Duodenal mucosa (tissue), 2 donors: ENCODE measurements around the gene UNC45A.
A peak's percentile ranks its signal among the peaks of the same experiment; 100 is the strongest.
"Not testable (repeated sequence)": the region's sequence is repeated elsewhere in the genome, so short reads cannot be mapped to it uniquely, and the experiment has no call there.

Source experiments
- H3K27ac ChIP-seq: one replicate; pipeline ENCODE4 v1.7.0; 2013; ENCODE audit warnings: low read depth, low read length
- H3K27me3 ChIP-seq, 2 donors: one replicate each; pipeline ENCODE4 v1.7.0; 2013; ENCODE audit warnings: low read length in 2 of 2, control low read depth in 1 of 2; ENCODE audit not compliant: insufficient read depth in 2 of 2, control insufficient read depth in 1 of 2
- H3K36me3 ChIP-seq, 2 donors: one replicate each; pipeline ENCODE4 v1.7.0; 2013; ENCODE audit warnings: low read length in 2 of 2, control low read depth in 1 of 2; ENCODE audit not compliant: insufficient read depth in 2 of 2, control insufficient read depth in 1 of 2
- H3K4me1 ChIP-seq, 2 donors: one replicate each; pipeline ENCODE4 v1.7.0; 2013; ENCODE audit warnings: low read length in 2 of 2, control low read depth in 1 of 2; ENCODE audit not compliant: insufficient read depth in 2 of 2, control insufficient read depth in 1 of 2
- H3K4me3 ChIP-seq, 2 donors: one replicate each; pipeline ENCODE4 v1.7.0; 2013; ENCODE audit warnings: low read length in 2 of 2, low read depth in 1 of 2
- H3K9ac ChIP-seq, 2 donors: one replicate each; pipeline ENCODE4 v1.7.0; 2013; ENCODE audit warnings: low read length in 2 of 2, low read depth in 1 of 2
- H3K9me3 ChIP-seq, 2 donors: one replicate each; pipeline ENCODE4 v1.7.0; 2013; ENCODE audit warnings: low read length in 2 of 2, control low read depth in 1 of 2; ENCODE audit not compliant: control insufficient read depth in 1 of 2

The UNC45A gene

DNA sequence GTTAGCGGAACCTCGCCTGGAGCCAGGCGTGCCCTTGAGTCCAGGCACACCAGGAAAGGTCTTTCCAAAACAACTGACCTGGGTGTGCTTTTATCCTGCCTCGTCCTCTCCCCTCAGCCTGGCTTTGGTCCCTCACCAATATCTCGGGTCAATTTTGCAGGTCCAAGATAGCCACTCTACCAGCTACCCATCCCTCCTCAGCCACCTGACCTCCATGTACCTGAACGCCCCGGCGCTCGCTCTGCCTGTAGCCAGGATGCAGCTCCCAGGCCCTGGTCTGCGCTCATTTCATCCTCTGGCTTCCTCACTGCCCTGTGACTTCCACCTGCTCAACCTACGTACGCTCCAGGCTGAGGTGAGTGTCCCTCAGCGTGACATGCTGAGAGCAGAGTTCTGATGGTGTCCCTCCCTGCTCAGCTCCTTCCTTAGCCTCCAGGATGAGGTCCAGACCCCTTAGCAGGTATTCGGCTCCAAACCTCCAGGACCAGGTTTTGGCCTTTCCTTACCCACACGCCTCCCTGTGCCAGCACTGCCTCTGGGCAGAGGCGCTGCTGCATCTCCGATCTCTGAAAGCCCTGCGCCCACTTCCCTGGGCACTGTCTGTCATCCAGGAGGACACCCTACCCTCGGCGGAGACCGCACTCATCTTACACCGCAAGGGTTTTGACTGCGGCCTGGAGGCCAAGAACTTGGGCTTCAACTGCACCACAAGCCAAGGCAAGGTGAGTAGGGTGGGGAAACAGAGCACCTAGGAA is 16.9 kb upstream of the UNC45A start:
- Histone ChIP-seq H3K27ac (no peak overlapping the region), H3K9ac (no peak overlapping the region), H3K36me3 (peaks cover 57 to 79% of the 10 kb centered on the region in 2 donors), H3K9me3 (no peaks in the 10 kb centered on the region), H3K4me1 (peaks cover 0 to 11% of the 10 kb centered on the region in 2 donors), H3K4me3 (no peak overlapping the region), H3K27me3 (no peaks in the 10 kb centered on the region)

DNA sequence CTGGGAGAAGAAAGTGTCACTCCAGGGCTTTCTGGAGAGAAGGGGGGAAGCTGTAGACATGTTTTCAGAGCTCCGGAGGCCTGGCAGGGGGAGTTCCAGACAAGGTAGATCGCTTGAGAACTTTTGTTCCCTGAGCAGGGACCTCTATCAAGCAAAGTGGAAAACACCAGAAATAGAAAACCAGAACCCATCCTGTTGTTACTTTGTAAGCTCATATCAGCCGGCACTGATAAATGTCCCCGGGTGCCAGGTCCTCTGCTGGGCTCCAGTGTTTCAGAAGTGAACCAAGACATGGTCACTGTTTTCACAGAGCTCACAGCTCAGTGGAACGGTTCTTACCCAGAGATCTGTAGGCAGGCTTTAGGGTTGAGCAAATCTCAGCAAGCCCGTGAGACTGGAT is 16.2 kb upstream of the UNC45A start:
- H3K36me3 ChIP-seq, result peaks cover 51 to 73% of the 10 kb centered on the region in 2 donors
- no peaks in the 10 kb centered on the region for H3K27me3 ChIP-seq
- no peaks in the 10 kb centered on the region for H3K9me3 ChIP-seq
- no peak overlapping the region for H3K9ac ChIP-seq
- H3K4me1 ChIP-seq, result peaks cover 0 to 11% of the 10 kb centered on the region in 2 donors
- no peak overlapping the region for H3K4me3 ChIP-seq
- H3K27ac ChIP-seq, result no peak overlapping the region

- peaks cover 39 to 46% of the 10 kb centered on the region in 2 donors for H3K36me3 ChIP-seq
- H3K27ac ChIP-seq, result no peak overlapping the region
- no peaks in the 10 kb centered on the region for H3K27me3 ChIP-seq
- no peak overlapping the region for H3K9ac ChIP-seq
- no peaks in the 10 kb centered on the region for H3K9me3 ChIP-seq
- H3K4me1 ChIP-seq, result no peaks in the 10 kb centered on the region
- no peak overlapping the region for H3K4me3 ChIP-seq
Observed at GRCh38 chr15:90921887-90922286, 13.2 kb upstream of the UNC45A start.

GRCh38 chr15:90922712-90923322 is 12.3 kb upstream of the UNC45A start:
- H3K9ac ChIP-seq, H3K4me1 ChIP-seq, H3K27me3 ChIP-seq, H3K9me3 ChIP-seq, H3K4me3 ChIP-seq, H3K27ac ChIP-seq: not testable (repeated sequence)
- peaks cover 32 to 36% of the 10 kb centered on the region in 2 donors for H3K36me3 ChIP-seq

DNA sequence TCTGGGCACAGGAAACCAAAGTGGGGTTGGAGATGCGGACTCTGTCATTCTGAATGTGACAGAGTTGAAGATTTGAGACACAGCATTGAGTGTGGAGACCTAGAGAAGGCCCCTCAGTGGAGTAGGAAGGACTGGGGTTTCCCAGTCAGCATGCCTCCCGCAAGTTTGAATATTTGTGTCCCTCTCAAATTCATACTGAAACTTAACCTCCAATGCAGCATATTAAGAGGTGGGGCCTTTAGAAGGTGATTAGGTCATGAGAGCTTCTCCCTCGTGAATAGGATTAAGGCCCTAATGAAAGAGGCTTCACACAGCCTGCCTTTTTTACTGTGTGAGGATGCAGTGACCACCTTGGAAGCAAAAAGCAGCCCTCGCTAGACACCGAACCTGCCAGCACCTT is 10.7 kb upstream of the UNC45A start:
- H3K27ac ChIP-seq, result no peak overlapping the region
- no peaks in the 10 kb centered on the region for H3K9me3 ChIP-seq
- H3K4me1 ChIP-seq, result peaks cover 2 to 3% of the 10 kb centered on the region in 2 donors

DNA sequence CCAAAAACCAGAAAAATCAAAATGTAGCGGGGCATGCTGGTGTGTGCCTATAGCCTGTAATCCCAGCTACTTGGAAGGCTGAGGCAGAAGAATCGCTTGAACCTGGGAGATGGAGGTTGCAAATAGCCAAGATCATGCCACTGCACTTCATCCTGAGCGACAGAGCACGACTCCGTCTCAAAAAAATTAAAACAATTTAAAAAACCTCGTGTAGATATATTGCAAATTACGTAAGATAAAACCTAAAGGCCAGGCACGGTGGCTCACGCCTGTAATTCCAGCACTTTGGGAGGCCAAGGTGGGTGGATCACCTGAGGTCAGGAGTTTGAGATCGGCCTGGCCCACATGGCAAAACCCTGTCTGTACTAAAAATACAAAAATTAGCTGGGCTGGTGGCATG is 8.3 kb upstream of the UNC45A start:
- not testable (repeated sequence) for H3K9me3 ChIP-seq, H3K27ac ChIP-seq, H3K36me3 ChIP-seq, H3K4me3 ChIP-seq, H3K27me3 ChIP-seq, H3K9ac ChIP-seq
- H3K4me1 ChIP-seq, result peaks cover 15% of the 10 kb centered on the region in 2 donors

More for the DNA sequence above, 10.7 kb upstream of the UNC45A start:
- no peaks in the 10 kb centered on the region for H3K27me3 ChIP-seq
- peaks cover 21% of the 10 kb centered on the region in 2 donors for H3K36me3 ChIP-seq
- no peak overlapping the region for H3K4me3 ChIP-seq
- H3K9ac ChIP-seq, result no peak overlapping the region

GRCh38 chr15:90928106-90928505 is 7.0 kb upstream of the UNC45A start:
- H3K4me3 ChIP-seq, H3K9ac ChIP-seq, H3K27ac ChIP-seq, H3K36me3 ChIP-seq, H3K27me3 ChIP-seq, H3K9me3 ChIP-seq: not testable (repeated sequence)
- peaks cover 19 to 24% of the 10 kb centered on the region in 2 donors for H3K4me1 ChIP-seq

DNA sequence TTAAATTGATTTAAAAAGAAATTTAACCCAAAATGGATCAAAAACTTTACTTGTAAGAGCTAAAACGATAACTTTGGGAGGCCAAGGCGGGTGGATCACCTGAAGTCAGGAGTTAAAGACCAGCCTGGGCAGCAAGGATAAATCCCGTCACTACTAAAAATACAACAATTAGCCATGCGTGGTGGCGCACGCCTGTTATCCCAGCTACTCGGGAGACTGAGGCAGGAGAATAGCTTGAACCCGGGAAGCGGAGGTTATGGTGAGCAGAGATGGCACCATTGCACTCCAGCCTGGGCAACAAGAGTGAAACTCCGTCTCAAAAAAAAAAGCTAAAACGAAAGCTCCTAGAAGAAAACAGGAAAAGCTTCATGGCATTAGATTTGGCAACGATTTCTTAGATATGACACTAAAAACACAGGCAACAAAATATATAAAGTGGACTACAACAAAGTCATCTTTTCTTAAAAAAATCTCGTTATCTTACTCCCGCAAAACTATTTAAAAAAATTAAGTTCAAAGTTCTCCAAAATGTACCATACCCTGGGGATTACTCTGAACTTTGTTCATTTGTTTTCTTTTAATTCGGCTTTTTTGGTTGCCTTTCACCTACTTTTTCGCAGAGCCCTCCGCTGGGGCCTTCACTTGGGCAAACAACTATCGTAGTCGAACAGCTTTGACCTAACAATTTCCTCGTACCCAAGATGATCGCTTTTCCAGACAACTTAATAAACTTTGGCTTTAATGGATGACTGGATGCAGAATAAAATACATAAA is 5.7 kb upstream of the UNC45A start:
- Histone ChIP-seq H3K36me3 (peaks cover 0 to 3% of the 10 kb centered on the region in 2 donors), H3K27me3 (no peaks in the 10 kb centered on the region), H3K4me1 (peaks cover 25 to 30% of the 10 kb centered on the region in 2 donors), H3K9me3 (no peaks in the 10 kb centered on the region), H3K27ac (peak overlapping the region; percentile 96), H3K9ac (peak overlapping the region; percentile 80 to 91), H3K4me3 (peak overlapping the region; percentile 75 to 97)

GRCh38 chr15:90930861-90931574 is 4.1 kb upstream of the UNC45A start:
- peaks cover 31 to 41% of the 10 kb centered on the region in 2 donors for H3K4me1 ChIP-seq
- H3K4me3 ChIP-seq, result peak overlapping the region; percentile 75 to 97
- peak overlapping the region; percentile 96 for H3K27ac ChIP-seq
- no peaks in the 10 kb centered on the region for H3K27me3 ChIP-seq
- H3K36me3 ChIP-seq, result no peaks in the 10 kb centered on the region
- H3K9ac ChIP-seq, result peak overlapping the region; percentile 80 to 99
- H3K9me3 ChIP-seq, result no peaks in the 10 kb centered on the region

DNA sequence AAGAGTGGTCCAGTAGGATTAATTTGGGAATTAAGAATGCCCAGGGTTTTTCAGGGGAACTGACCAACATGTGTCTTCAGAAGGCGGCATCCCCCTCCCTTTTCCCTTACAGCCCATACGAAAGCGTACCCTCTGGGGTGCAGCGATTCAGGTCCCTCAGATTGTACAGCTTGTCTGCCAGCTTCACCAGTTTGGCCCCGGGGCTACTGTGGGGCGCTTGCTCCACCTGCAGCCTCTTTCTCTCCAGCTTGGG is 3.6 kb upstream of the UNC45A start:
- peak overlapping the region; percentile 72 to 99 for H3K9ac ChIP-seq
- H3K9me3 ChIP-seq, result no peaks in the 10 kb centered on the region
- H3K36me3 ChIP-seq, result peaks cover 0 to 1% of the 10 kb centered on the region in 2 donors
- H3K27ac ChIP-seq, result peak overlapping the region; percentile 93
- peak overlapping the region; percentile 75 to 97 for H3K4me3 ChIP-seq
- no peaks in the 10 kb centered on the region for H3K27me3 ChIP-seq
- H3K4me1 ChIP-seq, result peaks cover 36 to 45% of the 10 kb centered on the region in 2 donors
